Measurements from ENCODE around the gene AFG1L. TPM values are rescaled to one million over a fixed set of nuclear protein-coding genes. Genes with fewer than 3 reads are reported as not detected.

The AFG1L gene
- total RNA-seq, 2 donors from 2014 or later, result 3.5 TPM

- H3K4me3 ChIP-seq, result no peak overlapping the region
- H3K36me3 ChIP-seq, result no peaks in the 10 kb centered on the region
- WGBS, result 76% methylated on average over 5 of the region's 5 CpGs
- no peak for DNase-seq (ENCODE audit: low spot score)
- H3K27ac ChIP-seq, result no peak overlapping the region
- H3K9me3 ChIP-seq, result no peaks in the 10 kb centered on the region
- no peaks in the 10 kb centered on the region for H3K4me1 ChIP-seq (replicated peaks)
- no peaks in the 10 kb centered on the region for H3K27me3 ChIP-seq (replicated peaks; ENCODE audit: insufficient read depth)
- intact Hi-C loops (cut with DNase I), result no loop called here
- TF ChIP-seq POLR2A (IDR thresholded peaks at IDR 0.05) (no peak), POLR2AphosphoS5 (IDR thresholded peaks at IDR 0.05) (no peak), CTCF (IDR thresholded peaks at IDR 0.05) (no peak)
Observed at GRCh38 chr6:108510461-108511319, 215.8 kb downstream of the AFG1L start.

GRCh38 chr6:108518714-108519576, 224.1 kb downstream of the AFG1L start:
- no peaks in the 10 kb centered on the region for H3K4me1 ChIP-seq (replicated peaks)

GRCh38 chr6:108521616-108522107, 226.8 kb downstream of the AFG1L start:
- Histone ChIP-seq H3K36me3 (no peaks in the 10 kb centered on the region), H3K27ac (no peak overlapping the region), H3K27me3 (replicated peaks; ENCODE audit: insufficient read depth) (no peaks in the 10 kb centered on the region), H3K9me3 (no peaks in the 10 kb centered on the region), H3K4me3 (no peak overlapping the region), H3K4me1 (replicated peaks) (no peaks in the 10 kb centered on the region)
- no peak for DNase-seq (ENCODE audit: low spot score)
- WGBS, result 93% methylated on average over 1 of the region's 1 CpG
- TF ChIP-seq CTCF (IDR thresholded peaks at IDR 0.05), result no peak
- no peak for TF ChIP-seq POLR2AphosphoS5 (IDR thresholded peaks at IDR 0.05)
- TF ChIP-seq POLR2A (IDR thresholded peaks at IDR 0.05), result no peak
- intact Hi-C loops (cut with DNase I), result loop anchor here (10.0 kb wide), 1 partner anchor 537 kb away; no protein-coding TSS in a partner anchor

More at GRCh38 chr6:108518714-108519576, 224.1 kb downstream of the AFG1L start:
- H3K36me3 ChIP-seq, result no peaks in the 10 kb centered on the region
- DNase-seq (ENCODE audit: low spot score), result no peak
- no peaks in the 10 kb centered on the region for H3K9me3 ChIP-seq
- intact Hi-C loops (cut with DNase I), result no loop called here
- H3K27me3 ChIP-seq (replicated peaks; ENCODE audit: insufficient read depth), result no peaks in the 10 kb centered on the region
- no peak overlapping the region for H3K27ac ChIP-seq
- no peak for TF ChIP-seq POLR2AphosphoS5 (IDR thresholded peaks at IDR 0.05)
- no peak for TF ChIP-seq POLR2A (IDR thresholded peaks at IDR 0.05)
- TF ChIP-seq CTCF (IDR thresholded peaks at IDR 0.05), result no peak
- no peak overlapping the region for H3K4me3 ChIP-seq
- 83% methylated on average over 5 of the region's 5 CpGs for WGBS

- Histone ChIP-seq H3K9me3 (no peaks in the 10 kb centered on the region), H3K27me3 (replicated peaks; ENCODE audit: insufficient read depth) (no peaks in the 10 kb centered on the region), H3K36me3 (no peaks in the 10 kb centered on the region), H3K4me3 (no peak overlapping the region), H3K27ac (no peak overlapping the region), H3K4me1 (replicated peaks) (no peaks in the 10 kb centered on the region)
- WGBS, result 52% methylated on average over 2 of the region's 2 CpGs
- no peak for DNase-seq (ENCODE audit: low spot score)
- no peak for TF ChIP-seq POLR2A (IDR thresholded peaks at IDR 0.05)
- no peak for TF ChIP-seq CTCF (IDR thresholded peaks at IDR 0.05)
- no peak for TF ChIP-seq POLR2AphosphoS5 (IDR thresholded peaks at IDR 0.05)
- intact Hi-C loops (cut with DNase I), result loop anchor here (10.0 kb wide), 1 partner anchor 539 kb away; no protein-coding TSS in a partner anchor
Observed at GRCh38 chr6:108523697-108524096, 228.8 kb downstream of the AFG1L start.

Measured in prostate gland (tissue), 2 donors.